ENCODE results near the gene AOPEP.

DNA sequence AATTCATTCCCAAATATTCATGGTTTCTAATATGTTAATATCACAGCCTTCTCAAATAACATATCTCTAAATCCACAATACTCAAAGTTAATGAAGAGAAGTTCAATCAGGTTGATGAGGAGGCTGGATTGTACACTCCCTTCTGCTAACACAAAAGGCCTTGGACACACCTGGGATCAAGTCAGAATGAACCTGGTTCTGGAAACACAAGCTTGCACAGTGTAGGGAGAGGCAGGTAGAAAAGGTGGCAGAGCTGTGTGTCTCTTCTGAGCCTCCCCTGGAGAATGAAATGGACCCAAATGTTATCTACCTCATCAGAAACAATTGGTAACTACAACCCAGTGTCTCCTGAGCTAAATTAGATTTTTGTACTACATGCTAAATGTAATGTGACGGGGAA is 46.5 kb upstream of the AOPEP start:
- TF ChIP-seq EP300 (IDR thresholded peaks at IDR 0.05) (no peak), POLR2A (IDR thresholded peaks at IDR 0.05) (no peak), POLR2AphosphoS5 (IDR thresholded peaks at IDR 0.05) (no peak)
- TF ChIP-seq, protein P1, sequence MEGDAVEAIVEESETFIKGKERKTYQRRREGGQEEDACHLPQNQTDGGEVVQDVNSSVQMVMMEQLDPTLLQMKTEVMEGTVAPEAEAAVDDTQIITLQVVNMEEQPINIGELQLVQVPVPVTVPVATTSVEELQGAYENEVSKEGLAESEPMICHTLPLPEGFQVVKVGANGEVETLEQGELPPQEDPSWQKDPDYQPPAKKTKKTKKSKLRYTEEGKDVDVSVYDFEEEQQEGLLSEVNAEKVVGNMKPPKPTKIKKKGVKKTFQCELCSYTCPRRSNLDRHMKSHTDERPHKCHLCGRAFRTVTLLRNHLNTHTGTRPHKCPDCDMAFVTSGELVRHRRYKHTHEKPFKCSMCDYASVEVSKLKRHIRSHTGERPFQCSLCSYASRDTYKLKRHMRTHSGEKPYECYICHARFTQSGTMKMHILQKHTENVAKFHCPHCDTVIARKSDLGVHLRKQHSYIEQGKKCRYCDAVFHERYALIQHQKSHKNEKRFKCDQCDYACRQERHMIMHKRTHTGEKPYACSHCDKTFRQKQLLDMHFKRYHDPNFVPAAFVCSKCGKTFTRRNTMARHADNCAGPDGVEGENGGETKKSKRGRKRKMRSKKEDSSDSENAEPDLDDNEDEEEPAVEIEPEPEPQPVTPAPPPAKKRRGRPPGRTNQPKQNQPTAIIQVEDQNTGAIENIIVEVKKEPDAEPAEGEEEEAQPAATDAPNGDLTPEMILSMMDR (IDR thresholded peaks at IDR 0.05) = no peak

All from sigmoid colon (tissue), 4 donors.